PC-9 (cell line): ENCODE results near the gene ITIH4. TPM values are rescaled to one million over a fixed set of nuclear protein-coding genes. Genes with fewer than 3 reads are reported as not detected.

Experiments used
- BruUV-seq: library from RNA; stranded (reverse); fragments of 400-500 nt; replicated peaks from 2 replicates; lab custom pipeline; 2021; lab: Mats Ljungman, UMichigan
- CTCF ChIA-PET: fragments of 300-600 bp; sonication (Branson Sonifier 250); formaldehyde crosslinking; loops from one replicate; lab custom pipeline; 2022; ENCODE audit warnings: antibody characterized with exemption; lab: Charles Lee
- POLR2A ChIA-PET: fragments of 300-600 bp; sonication (Branson Sonifier 250); formaldehyde crosslinking; loops from one replicate; lab custom pipeline; 2022; ENCODE audit warnings: antibody characterized with exemption; ENCODE audit not compliant: unreplicated experiment; lab: Charles Lee
- DNase-seq, 2 experiments: peaks; one replicate each; pipeline versions ENCODE4 v3.0.0 to v3.0.0-alpha.2; 2015 to 2022; ENCODE audit warnings: mixed read lengths in 1 of 2
- H2AFZ ChIP-seq: fragments of 200-600 bp; sonication (generic); 2 replicates; pipeline ENCODE4 v1.8.1; 2017; ENCODE audit warnings: antibody characterized with exemption
- H3F3A ChIP-seq: fragments of 200-600 bp; sonication (generic); 2 replicates; pipeline ENCODE4 v1.8.1; 2017; ENCODE audit warnings: antibody characterized with exemption, mild to moderate bottlenecking, low read depth; ENCODE audit not compliant: insufficient read depth
- H3K27ac ChIP-seq: fragments of 200-600 bp; sonication (generic); 2 replicates; pipeline ENCODE4 v1.6.1; 2016; ENCODE audit warnings: mixed run types
- H3K27me3 ChIP-seq: fragments of 200-600 bp; sonication (generic); 2 replicates; pipeline ENCODE4 v1.6.1; 2016; ENCODE audit warnings: low read depth, mixed run types; ENCODE audit not compliant: insufficient read depth
- H3K36me3 ChIP-seq: fragments of 200-600 bp; sonication (generic); 2 replicates; pipeline ENCODE4 v1.6.1; 2016; ENCODE audit warnings: low read depth, mixed run types
- H3K4me1 ChIP-seq: fragments of 200-600 bp; sonication (generic); replicated peaks from 2 replicates; pipeline ENCODE4 v1.6.1; 2016; ENCODE audit warnings: mixed run types; ENCODE audit not compliant: insufficient read depth
- H3K4me2 ChIP-seq: fragments of 200-600 bp; sonication (generic); 2 replicates; pipeline ENCODE4 v1.6.1; 2017; ENCODE audit warnings: mixed run types
- H3K4me3 ChIP-seq: fragments of 200-600 bp; sonication (generic); 2 replicates; pipeline ENCODE4 v1.6.1; 2016; ENCODE audit warnings: mixed run types
- H3K79me2 ChIP-seq: fragments of 200-600 bp; sonication (generic); 2 replicates; pipeline ENCODE4 v1.6.1; 2017; ENCODE audit warnings: low read depth, mixed run types
- H3K9me2 ChIP-seq: fragments of 200-600 bp; sonication (generic); 2 replicates; pipeline ENCODE4 v1.8.1; 2017; ENCODE audit warnings: mild to moderate bottlenecking; ENCODE audit not compliant: insufficient read depth
- H3K9me3 ChIP-seq: fragments of 200-600 bp; sonication (generic); 2 replicates; pipeline ENCODE4 v1.8.1; 2016; ENCODE audit warnings: low read depth; ENCODE audit not compliant: insufficient read depth
- H4K20me1 ChIP-seq: fragments of 200-600 bp; sonication (generic); 2 replicates; pipeline ENCODE4 v1.8.1; 2017; ENCODE audit not compliant: insufficient read depth
- CTCF ChIP-seq: fragments of 200-600 bp; sonication (generic); conservative IDR thresholded peaks from 2 replicates; pipeline ENCODE4 v1.6.1; 2017; ENCODE audit warnings: mixed run types, antibody characterized with exemption, mild to moderate bottlenecking, moderate library complexity
- EZH2 ChIP-seq: fragments of 200-600 bp; sonication (generic); IDR thresholded peaks from 2 replicates; pipeline ENCODE4 v1.8.0; 2017; ENCODE audit warnings: antibody characterized with exemption, low read depth
- intact Hi-C: fragments of 100-400 bp; cut with micrococcal nuclease; formaldehyde crosslinking; loops from one replicate; pipeline ENCODE4 v1.10.0; 2022; ENCODE audit not compliant: unreplicated experiment
- total RNA-seq: library from RNA; stranded (reverse); gene quantifications from 2 replicates; pipeline ENCODE4 v1.2.3, GENCODE V29; 2021

The ITIH4 gene
- total RNA-seq, 1 experiment from 2014 or later: 2.5 TPM

GRCh38 chr3:52865994-52866393 lies 35.5 kb upstream of the ITIH4 start:
- no peaks in the 10 kb centered on the region for H3F3A ChIP-seq
- H3K9me2 ChIP-seq: no peaks in the 10 kb centered on the region
- no peaks in the 10 kb centered on the region for H3K79me2 ChIP-seq
- no peak overlapping the region for H3K4me2 ChIP-seq
- H3K27ac ChIP-seq: no peak overlapping the region
- no peaks in the 10 kb centered on the region for H3K27me3 ChIP-seq
- H3K9me3 ChIP-seq: no peaks in the 10 kb centered on the region
- no peak for TF ChIP-seq EZH2
- no peak for TF ChIP-seq CTCF
- no peak overlapping the region for H3K4me3 ChIP-seq
- H2AFZ ChIP-seq: no peak overlapping the region
- no peaks in the 10 kb centered on the region for H3K4me1 ChIP-seq
- intact Hi-C loops: no loop called here
- DNase-seq: no peak
- BruUV-seq: no TSS peak
- POLR2A ChIA-PET: no interaction called here
- no peaks in the 10 kb centered on the region for H3K36me3 ChIP-seq
- no peaks in the 10 kb centered on the region for H4K20me1 ChIP-seq
- CTCF ChIA-PET: interaction anchor here (0.6 kb wide), 1 partner anchor 452 kb away, joined by 8 read pairs; no protein-coding TSS in a partner anchor

GRCh38 chr3:52860424-52860768 lies 29.9 kb upstream of the ITIH4 start:
- H3K4me2 ChIP-seq: no peak overlapping the region

GRCh38 chr3:52859686-52860423 lies 29.4 kb upstream of the ITIH4 start:
- Histone ChIP-seq H3K9me2 (no peaks in the 10 kb centered on the region), H3K27ac (no peak overlapping the region), H3K4me3 (no peak overlapping the region), H4K20me1 (no peaks in the 10 kb centered on the region), H3K79me2 (no peaks in the 10 kb centered on the region), H2AFZ (no peak overlapping the region), H3K9me3 (no peaks in the 10 kb centered on the region), H3K27me3 (no peaks in the 10 kb centered on the region), H3K4me2 (no peak overlapping the region), H3K4me1 (no peaks in the 10 kb centered on the region), H3K36me3 (no peaks in the 10 kb centered on the region), H3F3A (no peaks in the 10 kb centered on the region)
- ChIA-PET CTCF (no interaction called here), POLR2A (no interaction called here)
- no peak for DNase-seq
- BruUV-seq: no TSS peak
- TF ChIP-seq CTCF (no peak), EZH2 (no peak)
- intact Hi-C loops: no loop called here

More at GRCh38 chr3:52860424-52860768, 29.9 kb upstream of the ITIH4 start:
- POLR2A ChIA-PET: no interaction called here
- no peak for DNase-seq
- Histone ChIP-seq H3K9me2 (no peaks in the 10 kb centered on the region), H2AFZ (no peak overlapping the region), H3K4me1 (no peaks in the 10 kb centered on the region), H3K27me3 (no peaks in the 10 kb centered on the region), H4K20me1 (no peaks in the 10 kb centered on the region), H3K79me2 (no peaks in the 10 kb centered on the region), H3K9me3 (no peaks in the 10 kb centered on the region), H3K4me3 (no peak overlapping the region), H3F3A (no peaks in the 10 kb centered on the region), H3K36me3 (no peaks in the 10 kb centered on the region), H3K27ac (no peak overlapping the region)
- BruUV-seq: no TSS peak
- CTCF ChIA-PET: no interaction called here
- TF ChIP-seq EZH2 (no peak), CTCF (no peak)
- intact Hi-C loops: no loop called here
